Measurements from ENCODE around the gene TMED10.

TMED10 gene

DNA sequence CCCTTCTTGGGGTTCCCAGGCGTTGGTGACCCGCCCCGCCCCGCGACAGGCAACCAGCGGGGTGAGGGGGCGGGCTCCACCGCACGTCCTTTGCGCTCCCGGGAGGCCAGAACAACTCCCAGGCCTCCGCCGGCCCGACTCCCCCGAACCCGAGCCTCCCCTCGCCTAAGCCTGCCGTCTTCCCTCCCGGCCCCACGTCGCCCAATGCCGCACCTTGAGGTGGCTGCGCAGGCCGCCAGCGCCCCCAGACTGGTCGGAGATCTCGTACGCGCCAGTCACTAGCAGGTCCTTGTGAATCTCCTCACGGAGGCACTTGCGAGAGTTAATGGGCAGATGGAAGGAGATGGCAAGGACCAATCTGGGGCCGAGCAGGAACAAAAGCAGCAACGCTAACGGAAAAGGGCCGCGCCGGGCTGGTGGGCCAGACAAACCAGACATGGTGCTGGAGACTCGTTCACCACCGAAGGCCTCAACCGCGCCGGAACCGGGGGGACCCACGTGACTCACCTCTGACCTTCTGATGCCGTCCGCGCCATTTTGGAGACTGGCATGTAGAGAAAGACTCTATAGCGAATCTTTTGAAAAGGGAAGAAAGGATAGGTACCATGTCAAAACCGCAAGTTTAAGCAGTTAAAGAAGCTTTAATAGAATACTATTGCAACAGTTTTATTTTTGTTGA, at the start of gene TMED10:
TMED10 (minus strand) TSS at position 471 of the 679 bp plus-strand sequence; CDS start at position 438, 33 bp downstream.
- peak within 1 kb of the TSS; percentile 86 for H3K27ac ChIP-seq
- TF ChIP-seq, protein P1, sequence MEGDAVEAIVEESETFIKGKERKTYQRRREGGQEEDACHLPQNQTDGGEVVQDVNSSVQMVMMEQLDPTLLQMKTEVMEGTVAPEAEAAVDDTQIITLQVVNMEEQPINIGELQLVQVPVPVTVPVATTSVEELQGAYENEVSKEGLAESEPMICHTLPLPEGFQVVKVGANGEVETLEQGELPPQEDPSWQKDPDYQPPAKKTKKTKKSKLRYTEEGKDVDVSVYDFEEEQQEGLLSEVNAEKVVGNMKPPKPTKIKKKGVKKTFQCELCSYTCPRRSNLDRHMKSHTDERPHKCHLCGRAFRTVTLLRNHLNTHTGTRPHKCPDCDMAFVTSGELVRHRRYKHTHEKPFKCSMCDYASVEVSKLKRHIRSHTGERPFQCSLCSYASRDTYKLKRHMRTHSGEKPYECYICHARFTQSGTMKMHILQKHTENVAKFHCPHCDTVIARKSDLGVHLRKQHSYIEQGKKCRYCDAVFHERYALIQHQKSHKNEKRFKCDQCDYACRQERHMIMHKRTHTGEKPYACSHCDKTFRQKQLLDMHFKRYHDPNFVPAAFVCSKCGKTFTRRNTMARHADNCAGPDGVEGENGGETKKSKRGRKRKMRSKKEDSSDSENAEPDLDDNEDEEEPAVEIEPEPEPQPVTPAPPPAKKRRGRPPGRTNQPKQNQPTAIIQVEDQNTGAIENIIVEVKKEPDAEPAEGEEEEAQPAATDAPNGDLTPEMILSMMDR (conservative IDR thresholded peaks at IDR 0.05): no peak
- TF ChIP-seq ZFX (IDR thresholded peaks at IDR 0.05): peak; percentile 96

GRCh38 chr14:75224561-75224960, 48.1 kb upstream of the TMED10 start:
- no peak overlapping the region for H3K27ac ChIP-seq

DNA sequence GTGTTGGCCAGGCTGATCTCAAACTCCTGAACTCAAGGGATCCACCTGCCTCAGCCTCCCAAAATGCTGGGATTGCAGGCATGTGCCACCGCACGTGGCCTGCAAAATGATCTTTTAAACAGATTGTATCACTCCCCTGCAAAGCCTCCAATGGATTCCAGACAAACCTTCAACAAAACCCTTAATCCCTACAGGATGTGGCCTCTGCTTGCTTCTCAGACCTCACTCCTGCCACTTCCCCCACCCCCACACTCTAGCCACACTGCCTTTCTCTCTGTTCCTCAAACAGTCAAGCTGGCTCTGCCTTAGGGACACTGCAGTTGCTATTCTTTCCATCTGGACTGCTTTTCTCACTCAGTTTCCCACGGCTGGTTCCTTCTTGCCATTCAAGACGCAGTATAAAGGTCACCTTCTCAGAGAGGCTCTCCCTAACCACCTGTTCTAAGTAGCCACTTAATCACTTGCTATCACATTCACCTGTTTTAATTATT, 47.3 kb upstream of the TMED10 start:
- H3K27ac ChIP-seq: no peak overlapping the region

More at GRCh38 chr14:75224561-75224960, 48.1 kb upstream of the TMED10 start:
- TF ChIP-seq, protein P1 (conservative IDR thresholded peaks at IDR 0.05): no peak
- no peak for TF ChIP-seq ZFX (IDR thresholded peaks at IDR 0.05)

GRCh38 chr14:75222208-75222701, 45.8 kb upstream of the TMED10 start:
- TF ChIP-seq ZFX (IDR thresholded peaks at IDR 0.05): no peak
- TF ChIP-seq, protein P1 (conservative IDR thresholded peaks at IDR 0.05): no peak
- no peak overlapping the region for H3K27ac ChIP-seq

More for the DNA sequence above, 47.3 kb upstream of the TMED10 start:
- TF ChIP-seq, protein P1 (conservative IDR thresholded peaks at IDR 0.05): no peak
- TF ChIP-seq ZFX (IDR thresholded peaks at IDR 0.05): no peak

DNA sequence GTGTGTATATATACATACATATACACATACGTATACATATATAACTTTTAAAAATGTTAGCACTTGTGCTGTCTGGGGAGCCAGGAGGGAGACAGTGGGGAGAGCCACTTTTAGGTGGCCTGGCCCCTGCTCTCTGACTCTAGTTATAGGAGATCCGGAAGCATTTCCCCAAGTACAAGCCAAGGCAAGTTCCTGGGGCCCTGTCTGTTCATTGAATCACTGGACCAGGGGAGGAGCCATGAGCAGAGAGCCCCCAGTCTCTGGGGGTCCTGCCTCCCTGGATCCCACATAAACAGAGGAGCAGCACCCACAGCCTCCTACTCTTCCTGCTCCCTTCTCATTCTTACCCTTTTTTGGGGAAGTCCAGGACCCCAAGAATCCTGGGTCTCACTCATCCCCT, 45.4 kb upstream of the TMED10 start:
- no peak overlapping the region for H3K27ac ChIP-seq
- TF ChIP-seq, protein P1 (conservative IDR thresholded peaks at IDR 0.05): no peak
- TF ChIP-seq ZFX (IDR thresholded peaks at IDR 0.05): no peak

DNA sequence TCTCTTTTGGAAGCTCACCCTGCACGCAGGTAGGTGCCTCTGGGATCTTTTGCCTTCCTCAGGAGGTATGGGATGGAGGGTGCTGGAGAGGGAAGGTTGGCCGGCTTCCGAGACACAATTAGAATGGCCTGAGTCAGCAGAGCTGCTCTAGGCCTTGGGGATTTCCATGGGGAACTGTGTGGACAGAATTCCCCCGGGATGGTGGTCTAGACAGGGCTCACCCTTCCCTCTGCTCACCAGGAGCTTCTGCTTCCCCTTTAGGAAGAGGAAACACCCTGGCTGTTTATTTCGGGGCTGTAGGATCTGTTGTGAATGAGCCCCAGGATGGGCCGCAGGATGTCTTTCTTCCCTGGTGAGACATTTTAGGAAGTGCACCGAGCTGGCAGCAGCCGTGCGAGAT, 43.7 kb upstream of the TMED10 start:
- TF ChIP-seq, protein P1 (conservative IDR thresholded peaks at IDR 0.05): no peak
- no peak for TF ChIP-seq ZFX (IDR thresholded peaks at IDR 0.05)
- no peak overlapping the region for H3K27ac ChIP-seq

DNA sequence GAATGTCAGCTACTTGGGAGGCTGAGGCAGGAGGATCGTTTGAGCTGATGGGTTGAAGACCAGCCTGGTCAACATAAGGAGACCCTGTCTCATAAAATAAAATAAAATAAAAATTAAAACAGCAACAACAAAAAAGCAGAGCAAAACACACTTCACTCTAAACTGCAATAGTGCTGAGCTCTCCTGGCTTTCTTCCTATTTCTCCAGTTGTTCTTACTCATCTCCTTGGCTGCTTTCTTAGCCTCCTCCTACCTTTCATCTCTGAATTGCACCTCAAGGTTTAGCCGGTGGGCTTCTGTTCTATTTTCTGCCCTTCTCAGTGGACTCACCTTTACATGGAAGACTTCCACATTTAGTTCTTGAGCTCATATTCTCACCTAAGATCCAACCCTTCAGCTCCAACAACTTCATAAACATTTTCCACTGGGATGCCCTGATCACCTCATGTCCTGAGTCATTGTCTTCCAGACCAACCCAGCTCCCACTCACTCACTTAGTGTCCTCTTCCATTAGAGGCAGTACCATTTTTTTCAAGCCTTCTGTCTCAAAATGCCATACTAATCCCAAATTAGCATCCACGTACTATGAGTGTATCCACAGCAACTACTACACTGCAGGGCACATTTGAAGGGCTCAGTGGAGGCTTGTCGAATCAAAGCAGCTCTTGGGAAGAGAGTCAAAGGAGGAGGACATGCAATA, 41.2 kb upstream of the TMED10 start:
- TF ChIP-seq ZFX (IDR thresholded peaks at IDR 0.05): no peak
- TF ChIP-seq, protein P1 (conservative IDR thresholded peaks at IDR 0.05): no peak
- H3K27ac ChIP-seq: no peak overlapping the region
